ENCODE results near the gene ABCA7.

Gene ABCA7

DNA sequence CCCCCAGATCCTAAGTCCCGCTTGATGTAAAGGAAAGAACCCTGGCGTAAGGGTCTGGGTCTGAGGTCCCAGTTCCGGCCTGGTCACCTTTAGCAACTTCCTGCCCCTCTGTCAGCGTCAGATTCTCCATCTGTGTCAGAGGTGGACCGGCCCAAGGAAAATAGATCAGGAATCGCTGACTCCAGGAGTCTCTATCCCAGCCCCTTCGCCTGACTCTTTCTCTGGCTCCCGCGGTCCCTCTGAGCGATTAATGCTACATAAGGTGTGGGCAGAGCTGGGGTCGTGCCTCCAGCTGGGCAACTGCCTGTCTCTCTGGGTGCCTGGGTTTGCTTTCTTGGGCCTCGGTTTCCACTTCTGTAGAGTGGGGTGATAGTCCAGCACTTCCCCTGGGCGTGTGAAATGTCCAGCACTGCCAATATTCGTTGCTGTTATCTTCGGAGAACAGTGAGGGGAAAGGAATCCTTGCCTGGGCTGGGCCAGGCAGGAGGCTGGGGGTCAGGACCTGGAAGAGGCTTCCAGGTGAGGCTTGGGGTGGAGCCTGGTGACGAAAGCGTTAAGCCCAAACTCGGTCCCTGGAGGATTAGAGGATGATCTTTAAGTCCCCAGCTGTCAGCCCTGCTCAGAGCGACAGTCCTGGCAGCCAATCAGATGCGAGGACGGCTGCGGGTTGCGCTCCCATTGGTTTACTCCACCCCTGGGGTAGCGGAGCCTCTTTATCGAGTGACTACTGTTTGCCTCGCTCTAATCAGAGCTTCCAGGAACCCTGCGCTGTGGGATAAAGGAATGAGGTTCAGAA is 767 bp downstream of the ABCA7 start:
- peak; percentile 80 to 84 for DNase-seq (ENCODE audit: low read depth in 2 of 2)

DNA sequence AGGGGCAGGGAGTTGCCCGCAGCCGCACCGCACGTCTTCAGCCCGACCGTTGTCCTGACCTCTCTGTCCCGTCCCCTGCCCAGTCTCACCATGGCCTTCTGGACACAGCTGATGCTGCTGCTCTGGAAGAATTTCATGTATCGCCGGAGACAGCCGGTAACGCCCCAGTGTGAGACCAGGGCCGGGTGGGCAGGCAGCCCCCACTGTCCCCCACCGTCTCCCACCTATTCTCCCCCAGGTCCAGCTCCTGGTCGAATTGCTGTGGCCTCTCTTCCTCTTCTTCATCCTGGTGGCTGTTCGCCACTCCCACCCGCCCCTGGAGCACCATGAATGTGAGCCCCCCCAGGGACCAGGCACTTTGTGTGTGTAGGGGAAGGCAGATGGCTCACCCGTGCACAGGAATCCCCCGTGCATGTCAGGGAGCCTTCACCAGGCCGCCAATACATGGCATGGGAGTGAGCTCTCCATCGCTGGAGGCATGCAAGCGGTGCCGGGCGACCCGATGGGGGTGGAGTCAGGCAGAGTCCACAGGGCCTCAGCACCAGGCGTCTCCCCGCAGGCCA is 1.4 kb downstream of the ABCA7 start:
- DNase-seq (ENCODE audit: low read depth in 2 of 2) = no peak

DNA sequence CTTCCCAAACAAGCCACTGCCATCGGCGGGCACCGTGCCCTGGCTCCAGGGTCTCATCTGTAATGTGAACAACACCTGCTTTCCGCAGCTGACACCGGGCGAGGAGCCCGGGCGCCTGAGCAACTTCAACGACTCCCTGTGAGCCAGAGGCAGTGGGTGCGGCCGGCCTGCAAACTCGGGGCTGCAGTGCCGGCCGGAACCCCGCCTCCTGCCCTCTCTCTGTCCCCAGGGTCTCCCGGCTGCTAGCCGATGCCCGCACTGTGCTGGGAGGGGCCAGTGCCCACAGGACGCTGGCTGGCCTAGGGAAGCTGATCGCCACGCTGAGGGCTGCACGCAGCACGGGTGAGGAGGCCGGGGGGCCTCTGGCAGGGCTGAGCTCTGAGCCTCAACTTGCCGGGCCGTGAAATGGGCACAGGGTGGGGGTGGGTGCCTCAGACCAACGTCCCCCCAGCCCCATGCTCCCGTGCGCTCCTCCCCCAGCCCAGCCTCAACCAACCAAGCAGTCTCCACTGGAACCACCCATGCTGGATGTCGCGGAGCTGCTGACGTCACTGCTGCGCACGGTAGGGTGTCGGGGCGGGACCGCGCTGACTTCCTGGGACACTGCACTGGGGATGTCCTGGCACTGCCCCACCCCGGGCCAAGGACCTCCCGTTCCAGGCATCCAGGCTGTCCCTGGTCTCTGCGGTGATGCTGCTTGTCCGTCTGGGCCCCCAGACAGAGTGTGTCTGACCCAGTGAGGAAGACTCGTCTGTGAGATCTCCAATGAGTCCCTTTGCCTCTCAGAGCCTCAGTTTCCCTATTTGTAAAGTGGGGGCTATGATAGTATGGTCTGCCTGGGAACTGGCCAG is 2.2 kb downstream of the ABCA7 start:
- no peak for DNase-seq (ENCODE audit: low read depth in 2 of 2)

DNA sequence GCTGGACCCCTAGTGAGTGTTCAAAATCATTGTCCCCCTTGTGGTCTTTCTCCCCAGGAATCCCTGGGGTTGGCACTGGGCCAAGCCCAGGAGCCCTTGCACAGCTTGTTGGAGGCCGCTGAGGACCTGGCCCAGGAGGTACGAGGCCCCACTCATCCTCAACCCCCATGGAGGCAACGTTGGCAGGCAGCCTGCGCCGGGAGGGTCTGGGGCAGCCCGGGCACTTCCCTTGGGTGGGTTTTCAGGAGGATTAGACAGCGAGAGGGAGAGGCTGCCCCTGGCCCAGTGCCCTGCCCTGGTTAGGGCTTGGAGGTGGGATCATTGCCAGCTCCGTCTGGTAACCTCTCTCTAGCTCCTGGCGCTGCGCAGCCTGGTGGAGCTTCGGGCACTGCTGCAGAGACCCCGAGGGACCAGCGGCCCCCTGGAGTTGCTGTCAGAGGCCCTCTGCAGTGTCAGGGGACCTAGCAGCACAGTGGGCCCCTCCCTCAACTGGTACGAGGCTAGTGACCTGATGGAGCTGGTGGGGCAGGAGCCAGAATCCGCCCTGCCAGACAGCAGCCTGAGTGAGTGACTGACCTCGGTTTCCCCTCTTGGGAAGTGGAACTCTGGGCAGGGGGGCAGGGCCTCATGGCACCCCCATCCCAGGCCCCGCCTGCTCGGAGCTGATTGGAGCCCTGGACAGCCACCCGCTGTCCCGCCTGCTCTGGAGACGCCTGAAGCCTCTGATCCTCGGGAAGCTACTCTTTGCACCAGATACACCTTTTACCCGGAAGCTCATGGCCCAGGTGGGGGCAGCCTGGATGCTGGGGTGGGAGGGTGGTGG is 3.0 kb downstream of the ABCA7 start:
- DNase-seq (ENCODE audit: low read depth in 2 of 2) = no peak

DNA sequence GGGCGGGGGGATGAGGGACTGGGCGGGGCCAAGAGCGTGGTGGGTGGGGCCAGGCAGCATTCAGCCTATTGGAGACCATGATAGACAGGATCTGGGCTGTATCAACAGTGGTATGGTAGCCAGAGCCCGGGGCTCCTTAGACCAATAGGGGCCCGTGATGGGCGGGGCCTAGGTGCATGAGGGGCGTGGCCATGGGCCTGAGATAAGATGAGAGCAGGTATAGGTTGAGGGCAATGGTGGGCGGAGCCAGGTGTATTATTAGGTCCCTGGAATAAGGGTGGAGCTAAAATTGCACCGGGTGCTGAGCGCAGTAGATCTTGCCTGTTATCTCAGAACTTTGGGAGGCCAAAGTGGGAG is 5.3 kb downstream of the ABCA7 start:
- no peak for DNase-seq (ENCODE audit: low read depth in 2 of 2)

DNA sequence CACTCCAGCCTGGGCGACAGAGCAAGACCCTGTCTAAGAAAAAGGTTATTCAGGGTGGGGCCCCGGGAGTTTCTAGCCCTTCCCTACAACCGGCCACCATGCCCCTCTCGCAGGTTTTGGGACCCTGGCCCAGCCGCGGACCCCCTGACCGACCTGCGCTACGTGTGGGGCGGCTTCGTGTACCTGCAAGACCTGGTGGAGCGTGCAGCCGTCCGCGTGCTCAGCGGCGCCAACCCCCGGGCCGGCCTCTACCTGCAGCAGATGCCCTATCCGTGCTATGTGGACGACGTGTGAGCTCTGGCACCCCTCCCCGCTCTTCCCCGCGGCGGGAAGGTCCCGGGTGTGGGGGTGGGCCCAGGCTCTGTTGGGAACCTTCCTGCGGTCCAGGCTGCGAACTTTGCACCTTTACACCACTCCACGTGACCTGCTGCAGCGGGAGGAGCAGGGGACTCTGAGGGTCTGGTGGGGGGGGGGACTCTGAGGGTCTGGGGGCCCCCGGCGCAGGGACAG is 6.3 kb downstream of the ABCA7 start:
- DNase-seq (ENCODE audit: low read depth in 2 of 2) = no peak

DNA sequence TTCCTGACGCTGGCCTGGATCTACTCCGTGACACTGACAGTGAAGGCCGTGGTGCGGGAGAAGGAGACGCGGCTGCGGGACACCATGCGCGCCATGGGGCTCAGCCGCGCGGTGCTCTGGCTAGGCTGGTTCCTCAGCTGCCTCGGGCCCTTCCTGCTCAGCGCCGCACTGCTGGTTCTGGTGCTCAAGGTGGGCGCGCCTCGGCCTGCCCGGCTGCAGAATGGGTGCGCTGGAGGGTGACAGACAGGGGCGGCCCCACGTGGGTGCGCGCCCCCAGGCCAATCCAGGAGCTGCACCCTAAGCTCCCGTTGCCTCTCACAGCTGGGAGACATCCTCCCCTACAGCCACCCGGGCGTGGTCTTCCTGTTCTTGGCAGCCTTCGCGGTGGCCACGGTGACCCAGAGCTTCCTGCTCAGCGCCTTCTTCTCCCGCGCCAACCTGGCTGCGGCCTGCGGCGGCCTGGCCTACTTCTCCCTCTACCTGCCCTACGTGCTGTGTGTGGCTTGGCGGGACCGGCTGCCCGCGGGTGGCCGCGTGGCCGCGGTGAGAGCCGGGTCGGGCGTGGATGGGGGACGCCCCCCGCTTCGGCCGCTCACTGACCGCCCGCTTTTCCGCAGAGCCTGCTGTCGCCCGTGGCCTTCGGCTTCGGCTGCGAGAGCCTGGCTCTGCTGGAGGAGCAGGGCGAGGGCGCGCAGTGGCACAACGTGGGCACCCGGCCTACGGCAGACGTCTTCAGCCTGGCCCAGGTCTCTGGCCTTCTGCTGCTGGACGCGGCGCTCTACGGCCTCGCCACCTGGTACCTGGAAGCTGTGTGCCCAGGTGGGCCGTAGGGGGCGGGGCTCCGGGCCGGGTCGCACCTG is 7.2 kb downstream of the ABCA7 start:
- no peak for DNase-seq (ENCODE audit: low read depth in 2 of 2)

DNA sequence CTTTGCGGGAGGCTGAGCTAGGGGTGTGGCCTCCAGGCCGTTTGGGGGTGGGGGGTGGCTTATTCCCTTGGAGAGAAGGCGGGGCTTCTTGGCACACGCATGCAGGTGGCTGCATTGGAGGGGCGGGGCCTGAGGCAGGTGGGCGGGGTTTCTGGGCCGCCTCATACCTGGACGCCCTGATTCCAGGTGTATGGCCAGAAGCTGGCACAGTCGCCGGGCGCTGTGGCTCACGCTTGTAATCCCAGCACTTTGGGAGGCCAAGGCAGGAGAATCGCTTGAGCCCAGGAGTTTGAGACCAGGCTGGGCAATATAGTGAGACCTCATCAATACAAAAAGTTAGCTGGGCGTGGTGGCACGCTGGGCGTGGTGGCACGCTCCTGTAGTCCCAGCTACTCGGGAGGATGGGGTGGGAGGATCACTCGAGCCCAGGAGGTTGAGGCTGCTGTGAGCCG is 7.8 kb downstream of the ABCA7 start:
- no peak for DNase-seq (ENCODE audit: low read depth in 2 of 2)

DNA sequence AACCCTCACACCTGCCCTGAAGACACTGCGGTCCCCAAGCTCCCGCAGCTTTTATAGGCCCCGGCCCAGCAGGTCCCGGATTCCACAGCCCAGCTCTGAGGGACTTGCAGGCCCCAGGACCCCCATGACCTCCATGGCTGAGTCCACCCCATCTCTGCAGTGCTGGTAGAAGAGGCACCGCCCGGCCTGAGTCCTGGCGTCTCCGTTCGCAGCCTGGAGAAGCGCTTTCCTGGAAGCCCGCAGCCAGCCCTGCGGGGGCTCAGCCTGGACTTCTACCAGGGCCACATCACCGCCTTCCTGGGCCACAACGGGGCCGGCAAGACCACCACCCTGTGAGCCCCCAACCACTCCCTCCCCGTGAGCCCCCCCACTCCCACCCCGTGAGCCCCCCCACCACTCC is 9.2 kb downstream of the ABCA7 start:
- no peak for DNase-seq (ENCODE audit: low read depth in 2 of 2)

DNA sequence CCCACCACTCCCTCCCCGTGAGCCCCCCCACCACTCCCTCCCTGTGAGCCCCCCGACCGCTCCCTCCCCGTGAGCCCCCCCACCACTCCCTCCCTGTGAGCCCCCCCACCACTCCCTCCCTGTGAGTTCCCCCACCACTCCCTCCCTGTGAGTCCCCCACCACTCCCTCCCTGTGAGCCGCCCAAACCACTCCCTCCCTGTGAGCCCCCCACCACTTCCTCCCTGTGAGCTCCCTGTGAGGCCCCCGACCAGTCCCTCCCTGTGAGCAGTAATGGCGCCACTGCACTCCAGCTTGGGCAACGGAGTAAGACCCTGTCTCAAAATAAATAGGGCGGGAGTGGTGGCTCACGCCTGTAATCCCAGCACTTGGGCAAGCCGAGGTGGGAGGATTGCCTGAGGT is 9.9 kb downstream of the ABCA7 start:
- DNase-seq (ENCODE audit: low read depth in 2 of 2) = no peak

DNA sequence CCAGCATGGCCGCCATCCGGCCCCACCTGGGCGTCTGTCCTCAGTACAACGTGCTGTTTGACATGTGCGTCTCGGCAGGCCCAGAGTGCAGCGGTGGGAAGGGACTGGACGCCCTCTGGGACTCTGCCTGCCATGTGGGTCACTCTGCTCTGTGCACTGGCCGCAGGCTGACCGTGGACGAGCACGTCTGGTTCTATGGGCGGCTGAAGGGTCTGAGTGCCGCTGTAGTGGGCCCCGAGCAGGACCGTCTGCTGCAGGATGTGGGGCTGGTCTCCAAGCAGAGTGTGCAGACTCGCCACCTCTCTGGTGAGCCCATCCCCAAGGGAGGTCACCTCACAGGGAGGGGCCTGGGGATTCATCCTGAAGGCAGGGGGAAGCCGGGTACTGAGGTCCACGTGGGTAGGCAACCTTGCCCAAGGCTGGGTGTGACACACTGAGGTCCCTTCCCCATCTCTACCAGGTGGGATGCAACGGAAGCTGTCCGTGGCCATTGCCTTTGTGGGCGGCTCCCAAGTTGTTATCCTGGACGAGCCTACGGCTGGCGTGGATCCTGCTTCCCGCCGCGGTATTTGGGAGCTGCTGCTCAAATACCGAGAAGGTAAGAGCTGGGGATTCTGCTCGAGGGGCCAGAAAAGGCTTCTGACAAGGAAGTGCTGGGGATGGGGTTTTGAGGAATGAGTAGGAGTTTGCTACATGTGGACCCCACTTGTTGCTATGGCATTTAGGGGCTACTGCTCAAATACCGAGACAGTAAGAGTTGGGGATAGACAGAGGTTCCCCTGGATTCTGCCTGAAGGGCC is 11.3 kb downstream of the ABCA7 start:
- no peak for DNase-seq (ENCODE audit: low read depth in 2 of 2)

DNA sequence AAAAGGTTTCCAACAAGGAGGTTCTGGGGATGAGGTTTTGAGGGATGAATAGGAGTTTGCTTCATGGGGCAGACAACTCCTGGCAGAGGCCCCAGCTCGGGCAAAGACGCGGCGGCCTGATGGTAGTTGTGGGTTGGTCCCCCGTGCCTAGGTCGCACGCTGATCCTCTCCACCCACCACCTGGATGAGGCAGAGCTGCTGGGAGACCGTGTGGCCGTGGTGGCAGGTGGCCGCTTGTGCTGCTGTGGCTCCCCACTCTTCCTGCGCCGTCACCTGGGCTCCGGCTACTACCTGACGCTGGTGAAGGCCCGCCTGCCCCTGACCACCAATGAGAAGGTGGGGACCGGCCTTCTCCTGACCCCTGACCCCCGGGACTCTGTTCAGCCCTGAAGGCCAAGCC is 11.9 kb downstream of the ABCA7 start:
- DNase-seq (ENCODE audit: low read depth in 2 of 2) = no peak

DNA sequence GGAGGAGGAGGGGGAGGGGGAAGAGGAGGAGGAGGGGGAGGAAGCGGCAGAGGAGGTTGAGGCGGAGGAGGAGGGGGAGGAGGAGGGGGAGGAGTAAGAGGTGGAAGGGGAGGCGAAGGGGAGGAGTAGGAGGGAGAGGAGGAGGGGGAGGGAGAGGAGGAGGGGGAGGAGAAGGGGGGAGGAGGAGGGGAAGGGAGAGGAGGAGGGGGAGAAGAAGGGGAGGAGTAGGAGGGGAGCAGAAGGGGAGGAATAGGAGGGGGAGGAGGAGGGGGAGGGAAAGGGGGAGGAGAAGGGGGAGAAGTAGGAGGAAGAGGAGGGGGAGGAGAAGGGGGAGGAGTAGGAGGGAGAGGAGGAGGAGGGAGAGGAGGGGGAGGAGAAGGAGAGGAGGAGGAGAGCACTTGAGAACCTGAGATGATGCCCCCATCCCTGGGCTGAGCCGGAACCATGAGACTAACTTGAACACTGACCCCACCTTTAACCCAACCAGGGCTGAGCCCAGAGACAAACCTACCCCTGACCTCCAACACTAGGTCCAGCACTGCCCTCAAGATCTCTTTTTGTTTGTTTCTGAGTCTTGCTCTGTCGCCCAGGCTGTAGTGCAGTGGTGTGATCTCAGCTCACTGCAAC is 12.6 kb downstream of the ABCA7 start:
- DNase-seq (ENCODE audit: low read depth in 2 of 2) = no peak

DNA sequence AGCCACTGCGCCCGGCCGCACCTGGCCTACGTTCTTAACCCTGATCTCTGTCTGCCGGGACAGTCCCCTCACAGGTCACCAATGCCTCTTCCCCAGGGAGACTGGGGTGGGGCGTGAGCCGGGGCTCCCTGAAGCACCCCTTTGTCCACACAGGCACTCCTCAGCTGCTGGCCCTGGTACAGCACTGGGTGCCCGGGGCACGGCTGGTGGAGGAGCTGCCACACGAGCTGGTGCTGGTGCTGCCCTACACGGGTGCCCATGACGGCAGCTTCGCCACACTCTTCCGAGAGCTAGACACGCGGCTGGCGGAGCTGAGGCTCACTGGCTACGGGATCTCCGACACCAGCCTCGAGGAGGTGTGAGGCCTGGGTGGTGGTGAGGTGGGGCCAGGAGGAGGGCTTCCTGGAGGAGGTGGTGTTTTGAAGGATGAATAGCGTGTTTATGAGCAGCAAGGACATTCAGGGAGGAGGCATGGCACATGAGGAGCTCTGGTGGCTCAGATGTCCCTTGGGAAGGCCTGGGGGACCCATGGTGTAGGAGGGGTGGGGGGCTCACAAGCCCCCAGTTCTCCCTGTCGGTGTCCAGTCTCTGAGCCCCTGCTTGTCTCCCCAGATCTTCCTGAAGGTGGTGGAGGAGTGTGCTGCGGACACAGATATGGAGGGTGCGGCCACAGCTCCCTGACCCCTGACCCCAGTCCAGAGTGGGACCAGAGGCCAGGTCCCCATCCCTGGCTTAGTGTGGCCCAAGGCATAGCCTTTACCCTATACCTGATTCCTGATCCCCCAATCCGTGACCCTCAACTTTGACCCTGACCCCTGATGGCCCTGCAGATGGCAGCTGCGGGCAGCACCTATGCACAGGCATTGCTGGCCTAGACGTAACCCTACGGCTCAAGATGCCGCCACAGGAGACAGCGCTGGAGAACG is 13.5 kb downstream of the ABCA7 start:
- DNase-seq (ENCODE audit: low read depth in 2 of 2) = no peak

DNA sequence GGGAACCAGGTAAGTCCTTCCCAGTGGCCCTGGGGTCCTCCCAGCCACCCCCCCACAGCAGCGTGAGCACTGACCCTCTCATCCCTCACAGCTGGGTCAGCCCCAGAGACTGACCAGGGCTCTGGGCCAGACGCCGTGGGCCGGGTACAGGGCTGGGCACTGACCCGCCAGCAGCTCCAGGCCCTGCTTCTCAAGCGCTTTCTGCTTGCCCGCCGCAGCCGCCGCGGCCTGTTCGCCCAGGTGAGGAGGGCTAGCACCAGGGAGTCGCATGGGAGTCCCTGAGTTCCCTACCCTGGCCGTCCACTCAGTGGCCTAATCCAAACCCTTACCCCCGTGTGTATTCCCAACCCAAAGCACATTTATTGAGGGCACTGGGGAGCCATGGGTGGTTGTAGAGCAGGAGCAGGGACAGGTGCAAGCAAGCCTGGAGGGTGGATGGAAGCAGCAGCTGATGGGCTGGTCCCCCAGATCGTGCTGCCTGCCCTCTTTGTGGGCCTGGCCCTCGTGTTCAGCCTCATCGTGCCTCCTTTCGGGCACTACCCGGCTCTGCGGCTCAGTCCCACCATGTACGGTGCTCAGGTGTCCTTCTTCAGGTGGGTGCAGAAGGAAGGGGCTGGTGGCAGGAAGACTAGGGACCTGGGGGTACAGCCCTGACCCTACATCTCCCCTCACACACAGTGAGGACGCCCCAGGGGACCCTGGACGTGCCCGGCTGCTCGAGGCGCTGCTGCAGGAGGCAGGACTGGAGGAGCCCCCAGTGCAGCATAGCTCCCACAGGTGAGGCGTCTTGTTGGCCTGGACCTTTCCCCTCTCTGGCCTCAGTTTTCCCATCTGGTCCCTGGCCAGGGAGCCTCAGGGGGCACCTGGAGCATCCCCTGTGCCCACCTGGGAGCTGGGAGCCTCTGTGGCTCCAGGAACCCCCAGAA is 14.5 kb downstream of the ABCA7 start:
- DNase-seq (ENCODE audit: low read depth in 2 of 2) = no peak

DNA sequence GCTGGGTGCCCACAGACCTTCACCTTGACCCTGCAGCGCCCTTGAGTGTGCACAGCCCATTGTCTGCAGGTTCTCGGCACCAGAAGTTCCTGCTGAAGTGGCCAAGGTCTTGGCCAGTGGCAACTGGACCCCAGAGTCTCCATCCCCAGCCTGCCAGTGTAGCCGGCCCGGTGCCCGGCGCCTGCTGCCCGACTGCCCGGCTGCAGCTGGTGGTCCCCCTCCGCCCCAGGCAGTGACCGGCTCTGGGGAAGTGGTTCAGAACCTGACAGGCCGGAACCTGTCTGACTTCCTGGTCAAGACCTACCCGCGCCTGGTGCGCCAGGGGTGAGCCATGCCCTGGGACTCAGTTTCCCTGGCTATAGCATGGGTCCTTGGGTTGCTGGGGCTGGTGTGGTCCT is 15.1 kb downstream of the ABCA7 start:
- DNase-seq (ENCODE audit: low read depth in 2 of 2) = no peak

DNA sequence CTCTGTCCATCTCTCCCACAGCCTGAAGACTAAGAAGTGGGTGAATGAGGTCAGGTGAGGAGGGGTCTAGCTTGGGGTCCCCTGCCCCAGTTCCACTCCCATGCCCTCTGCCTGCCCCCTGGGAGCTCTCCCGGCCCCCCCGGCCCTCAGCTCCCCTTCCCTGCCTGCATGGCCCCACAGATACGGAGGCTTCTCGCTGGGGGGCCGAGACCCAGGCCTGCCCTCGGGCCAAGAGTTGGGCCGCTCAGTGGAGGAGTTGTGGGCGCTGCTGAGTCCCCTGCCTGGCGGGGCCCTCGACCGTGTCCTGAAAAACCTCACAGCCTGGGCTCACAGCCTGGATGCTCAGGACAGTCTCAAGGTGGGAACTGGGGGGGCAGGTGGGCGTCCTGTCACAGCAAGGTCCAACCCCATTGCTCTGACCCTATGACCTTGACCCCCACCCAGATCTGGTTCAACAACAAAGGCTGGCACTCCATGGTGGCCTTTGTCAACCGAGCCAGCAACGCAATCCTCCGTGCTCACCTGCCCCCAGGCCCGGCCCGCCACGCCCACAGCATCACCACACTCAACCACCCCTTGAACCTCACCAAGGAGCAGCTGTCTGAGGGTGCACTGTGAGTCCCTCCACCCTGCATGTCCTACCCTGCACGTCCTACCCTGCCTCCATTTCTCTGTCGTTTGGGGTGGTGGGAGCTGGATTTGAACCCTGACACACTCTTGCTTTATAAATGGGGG is 16.1 kb downstream of the ABCA7 start:
- DNase-seq (ENCODE audit: low read depth in 2 of 2) = no peak

All from stimulated activated CD8-positive, alpha-beta memory T cell treated with anti-CD3 and anti-CD28 coated beads, Interleukin-2, amount 100 ng/mL, for 1 hour (primary cell).